Heart left ventricle (tissue), 16 donors: Measurements from ENCODE around the gene PARG. TPM values are rescaled to one million over a fixed set of nuclear protein-coding genes. Genes with fewer than 3 reads are reported as not detected.
"Not testable (repeated sequence)": the region's sequence is repeated elsewhere in the genome, so short reads cannot be mapped to it uniquely, and the experiment has no call there.

Experiments used
- ATAC-seq, 4 donors: fragments of 200-7000 bp; cut with Tn5 transposase; one replicate each; pipeline ENCODE4 v1.9.1; 2020 to 2022; ENCODE audit warnings: moderate library complexity in 4 of 4, mild to moderate bottlenecking in 3 of 4, moderate number of reproducible peaks in 1 of 4
- DNase-seq, 5 donors: peaks; one replicate each; pipeline ENCODE4 v3.0.0-alpha.2; 2020
- H3K27ac ChIP-seq, 12 donors: fragments of 200-600 bp; sonication (generic) in 4 of 12; one replicate each; pipeline versions ENCODE4 v1.5.0 to v1.8.0; 2016 to 2022; ENCODE audit warnings: mild to moderate bottlenecking in 2 of 12
- H3K27me3 ChIP-seq, 9 donors: fragments of 200-600 bp; sonication (generic) in 2 of 9; one replicate each; pipeline versions ENCODE4 v1.5.1 to v1.8.0; 2016 to 2022; ENCODE audit warnings: mild to moderate bottlenecking in 3 of 9
- H3K36me3 ChIP-seq, 9 donors: fragments of 200-600 bp; sonication (generic) in 2 of 9; one replicate each; pipeline versions ENCODE4 v1.5.0 to v1.8.0; 2018 to 2022; ENCODE audit warnings: mild to moderate bottlenecking in 2 of 9
- H3K4me1 ChIP-seq, 12 donors: fragments of 200-600 bp; sonication (generic) in 4 of 12; one replicate each; pipeline versions ENCODE4 v1.5.0 to v1.8.0; 2016 to 2022; ENCODE audit warnings: mild to moderate bottlenecking in 3 of 12
- H3K4me3 ChIP-seq, 12 donors: fragments of 200-600 bp; sonication (generic) in 4 of 12; one replicate each; pipeline versions ENCODE4 v1.5.0 to v1.8.0; 2017 to 2022; ENCODE audit warnings: mild to moderate bottlenecking in 9 of 12, moderate library complexity in 4 of 12
- H3K9me3 ChIP-seq, 12 donors: fragments of 200-600 bp; sonication (generic) in 4 of 12; one replicate each; pipeline versions ENCODE4 v1.5.0 to v1.8.0; 2016 to 2022; ENCODE audit warnings: mild to moderate bottlenecking in 1 of 12
- CTCF ChIP-seq, 12 donors: fragments of 200-600 bp; sonication (generic) in 4 of 12; IDR thresholded peaks; one replicate each; pipeline versions ENCODE4 v1.5.0 to v1.8.0; 2018 to 2022; ENCODE audit warnings: antibody characterized with exemption in 12 of 12, mild to moderate bottlenecking in 5 of 12
- WGBS, 4 donors: extraction: QIAGEN DNeasy Blood & Tissue Kit in 2 of 4; methylation state at CpG; one replicate each; pipeline versions ENCODE4 v1.1.5 to v1.1.7; 2013 to 2018; 5-methylcytosine and 5-hydroxymethylcytosine counted together
- intact Hi-C, 10 donors: fragments of 100-400 bp; cut with DNase I; formaldehyde crosslinking; loops; one replicate each; pipeline versions ENCODE4 v1.11.1 to v1.14.2; 2022
- polyA plus RNA-seq, 2 donors: library from polyadenylated mRNA; stranded (reverse); fragments of 200-250 nt; gene quantifications; one replicate each; pipeline ENCODE4 v1.2.3, GENCODE V29; 2013
- total RNA-seq, 9 donors: library from RNA; depleted of rRNA in 2 of 9; stranded (reverse); fragments of >200 nt in 2 of 9; fragmentation: NEBNext Ultra II Directional in 3 of 9; extraction: Animal tissue kit (Norgen Biotek cat#: 25700) in 3 of 9; gene quantifications; one replicate each; pipeline versions ENCODE4 v1.1.0 to v1.2.4, GENCODE V29; 2016 to 2023
- donor health status: ischemic (EF 13 %, LVEDD 7.1; RV severe dilation, severe dysfunction).
- donor health status: healthy with polysubstance abuse.
- donor health status: DM: no; HTN: yes; CAD: no.
- donor health status: DM: no; HTN: no; CAD: no.
- donor health status: ischemic (EF 25% LVEDD 6.9; RV normal size, moderate dysfunction).
- donor health status: ischemic (EF 25% LVEDD 5.7; RV mildly dilated, moderate dysfunction).
- donor health status: healthy.
- donor health status: DM: yes; HTN: yes; CAD: no.
- donor health status: ischemic (EF 35%, LVEDD 5.7; RV mildly dilated, moderate dysfunction).
- donor health status: nonischemic (EF 11% LVEDD 7.7; RV severe dilation, severe dysfunction).
- donor health status: DM: yes; HTN: yes; CAD: no.
- donor health status: PGD.
- donor health status: ischemic (EF 29% LVEDD 5.4; RV normal size, mild dysfunction).
- donor health status: nonischemic (EF 23%, LVEDD 6.1; RV moderate dilation, normal function).

PARG gene
- total and polyA plus RNA-seq, 11 donors, result 3.5 to 33.9 (median 25.7) TPM

GRCh38 chr10:49908290-49909080 lies 33.3 kb downstream of the PARG start:
- DNase-seq, H3K27ac ChIP-seq, ATAC-seq, H3K4me3 ChIP-seq, intact Hi-C loops, H3K9me3 ChIP-seq, H3K27me3 ChIP-seq, H3K4me1 ChIP-seq: not testable (repeated sequence)
- WGBS, 4 donors, result 71 to 87% (median 80%) methylated on average over 4 of the region's 4 CpGs
- peaks cover 0 to 27% (median 7%) of the 10 kb centered on the region in 9 donors for H3K36me3 ChIP-seq

GRCh38 chr10:49903829-49904228 lies 38.0 kb downstream of the PARG start:
- ATAC-seq, H3K27ac ChIP-seq, H3K4me3 ChIP-seq, H3K9me3 ChIP-seq, intact Hi-C loops, H3K4me1 ChIP-seq, H3K27me3 ChIP-seq, DNase-seq: not testable (repeated sequence)
- peaks cover 0 to 12% (median 0%) of the 10 kb centered on the region in 9 donors for H3K36me3 ChIP-seq
- whole genome bisulfite sequencing, 4 donors, result 78 to 88% (median 84%) methylated on average over 3 of the region's 3 CpGs

DNA sequence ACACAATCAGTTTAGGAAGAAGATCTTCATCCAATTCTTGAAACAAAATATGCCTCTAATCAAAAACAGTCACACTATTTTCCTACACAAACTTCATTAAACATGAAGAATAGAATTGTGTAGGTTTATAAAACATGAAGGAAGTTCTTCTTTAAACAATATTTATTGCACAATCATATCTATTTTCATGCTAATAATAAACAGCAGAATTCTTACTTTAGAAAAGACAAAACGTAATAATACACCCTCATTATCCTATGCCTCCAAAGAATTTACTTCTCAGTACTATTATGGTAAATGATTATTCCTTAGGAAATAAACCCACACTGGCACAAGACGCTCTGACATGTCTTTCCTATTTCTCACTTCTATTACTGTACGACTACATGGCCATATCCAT lies 41.4 kb downstream of the PARG start:
- H3K4me3 ChIP-seq, H3K9me3 ChIP-seq, H3K27me3 ChIP-seq, H3K4me1 ChIP-seq, intact Hi-C loops, DNase-seq, H3K27ac ChIP-seq, ATAC-seq: not testable (repeated sequence)
- peaks cover 0 to 11% (median 0%) of the 10 kb centered on the region in 9 donors for H3K36me3 ChIP-seq
- WGBS, 4 donors, result 93 to 97% (median 95%) methylated on average over 2 to 3 of the region's 3 CpGs

GRCh38 chr10:49899999-49900398 lies 41.8 kb downstream of the PARG start:
- peak in 1 of 4 donors; percentile 44 for ATAC-seq
- H3K9me3 ChIP-seq, result peaks cover 0 to 12% (median 7%) of the 10 kb centered on the region in 12 donors
- H3K4me1 ChIP-seq, DNase-seq, H3K27ac ChIP-seq, H3K4me3 ChIP-seq, H3K27me3 ChIP-seq, intact Hi-C loops: not testable (repeated sequence)
- WGBS, 4 donors, result 64 to 91% (median 89%) methylated on average over 1 of the region's 2 CpGs; no CpG with 5 or more reads in 1 of the 4 donors
- peaks cover 0 to 11% (median 0%) of the 10 kb centered on the region in 9 donors for H3K36me3 ChIP-seq

- ATAC-seq, H3K4me3 ChIP-seq, intact Hi-C loops, H3K27me3 ChIP-seq, H3K9me3 ChIP-seq, H3K4me1 ChIP-seq, H3K36me3 ChIP-seq, H3K27ac ChIP-seq, DNase-seq: not testable (repeated sequence)
- TF ChIP-seq CTCF (IDR thresholded peaks at IDR 0.05), result peak in 1 of 12 donors; percentile 17
- WGBS, 4 donors, result 93 to 98% (median 96%) methylated on average over 5 of the region's 5 CpGs
Measured at GRCh38 chr10:49890025-49890424, 51.8 kb downstream of the PARG start.

GRCh38 chr10:49884739-49885331 lies 57.0 kb downstream of the PARG start:
- not testable (repeated sequence) for ATAC-seq

DNA sequence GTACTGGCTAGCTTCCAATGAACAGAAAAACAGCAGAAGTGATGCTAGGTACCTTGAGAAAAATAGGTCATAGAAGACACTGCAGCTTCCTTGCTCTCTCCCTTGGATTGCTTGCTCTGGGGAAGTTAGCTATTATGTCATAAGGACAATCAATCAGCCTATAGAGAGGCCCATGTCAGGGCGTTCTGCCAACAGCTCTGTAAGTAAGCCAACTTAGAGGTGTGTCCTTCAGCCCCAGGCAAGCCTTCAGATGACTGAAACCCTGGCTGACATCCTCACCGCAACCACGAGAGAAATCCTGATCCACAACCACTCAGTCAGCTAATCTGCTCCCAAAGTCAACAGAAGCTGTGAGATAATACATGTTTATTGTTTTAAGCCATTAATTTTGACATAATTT lies 58.0 kb downstream of the PARG start:
- H3K27ac ChIP-seq, H3K27me3 ChIP-seq, H3K4me3 ChIP-seq, H3K36me3 ChIP-seq, H3K9me3 ChIP-seq, DNase-seq, intact Hi-C loops, H3K4me1 ChIP-seq, ATAC-seq: not testable (repeated sequence)
- WGBS, 4 donors, result 89 to 96% methylated on average over 1 of the region's 3 CpGs; no CpG with 5 or more reads in 2 of the 4 donors

More at GRCh38 chr10:49884739-49885331, 57.0 kb downstream of the PARG start:
- H3K36me3 ChIP-seq, H3K27ac ChIP-seq, H3K4me3 ChIP-seq, DNase-seq, intact Hi-C loops, H3K27me3 ChIP-seq, H3K4me1 ChIP-seq, H3K9me3 ChIP-seq: not testable (repeated sequence)
- 76 to 91% (median 84%) methylated on average over 1 of the region's 3 CpGs for WGBS, 4 donors

DNA sequence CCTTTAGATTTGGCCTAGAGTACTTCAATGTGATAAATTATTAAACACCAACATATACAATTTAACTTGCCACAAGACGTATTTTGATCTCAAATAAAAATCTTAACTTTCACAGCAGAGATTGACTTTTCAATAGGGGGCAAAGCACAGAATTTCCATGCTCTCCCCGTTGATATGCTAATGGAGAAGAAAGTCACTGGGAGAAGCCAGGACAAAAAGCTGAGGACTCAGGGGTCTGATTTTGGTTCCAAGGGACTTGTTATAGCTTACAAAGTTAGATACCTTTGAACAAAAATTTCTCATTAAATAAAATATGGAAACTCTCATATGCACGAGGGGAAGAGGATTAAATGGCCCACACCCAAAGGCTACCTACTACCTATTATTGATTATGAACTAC lies 59.5 kb downstream of the PARG start:
- DNase-seq, H3K4me3 ChIP-seq, H3K4me1 ChIP-seq, H3K9me3 ChIP-seq, H3K27ac ChIP-seq, intact Hi-C loops, ATAC-seq, H3K36me3 ChIP-seq, H3K27me3 ChIP-seq: not testable (repeated sequence)
- 91 to 95% (median 93%) methylated on average over 2 to 3 of the region's 3 CpGs for WGBS, 4 donors

DNA sequence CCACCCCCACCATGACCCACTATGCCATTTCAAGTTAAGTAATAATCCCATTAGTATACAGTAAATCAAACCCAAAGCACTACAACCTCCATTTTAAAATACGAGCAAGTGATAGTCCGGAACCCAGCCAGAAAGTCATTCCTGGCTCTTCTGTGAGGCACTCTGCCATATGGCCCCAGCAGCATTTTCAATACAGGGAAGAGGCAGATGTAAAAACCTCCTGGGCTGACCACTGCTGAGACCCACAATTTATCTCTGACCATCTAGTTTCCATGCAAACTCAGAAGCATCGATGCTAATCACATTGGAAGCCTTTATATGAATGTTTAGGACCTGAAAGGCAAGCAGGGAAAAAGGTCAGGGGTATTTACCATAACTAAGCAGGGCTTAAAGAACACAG lies 69.1 kb downstream of the PARG start:
- H3K27me3 ChIP-seq, H3K27ac ChIP-seq, H3K4me1 ChIP-seq, H3K36me3 ChIP-seq, H3K9me3 ChIP-seq, H3K4me3 ChIP-seq, intact Hi-C loops, DNase-seq, ATAC-seq: not testable (repeated sequence)
- WGBS, 4 donors, result no CpG with 5 or more reads among the region's 3 CpGs

GRCh38 chr10:49871462-49871861 lies 70.4 kb downstream of the PARG start:
- no CpG with 5 or more reads among the region's 3 CpGs for WGBS, 4 donors
- not testable (repeated sequence) for ATAC-seq

More at GRCh38 chr10:49871462-49871861, 70.4 kb downstream of the PARG start:
- H3K27ac ChIP-seq, DNase-seq, H3K9me3 ChIP-seq, H3K4me3 ChIP-seq, H3K36me3 ChIP-seq, intact Hi-C loops, H3K4me1 ChIP-seq, H3K27me3 ChIP-seq: not testable (repeated sequence)
